ENCODE measurements around the gene NLRP9.

DNA sequence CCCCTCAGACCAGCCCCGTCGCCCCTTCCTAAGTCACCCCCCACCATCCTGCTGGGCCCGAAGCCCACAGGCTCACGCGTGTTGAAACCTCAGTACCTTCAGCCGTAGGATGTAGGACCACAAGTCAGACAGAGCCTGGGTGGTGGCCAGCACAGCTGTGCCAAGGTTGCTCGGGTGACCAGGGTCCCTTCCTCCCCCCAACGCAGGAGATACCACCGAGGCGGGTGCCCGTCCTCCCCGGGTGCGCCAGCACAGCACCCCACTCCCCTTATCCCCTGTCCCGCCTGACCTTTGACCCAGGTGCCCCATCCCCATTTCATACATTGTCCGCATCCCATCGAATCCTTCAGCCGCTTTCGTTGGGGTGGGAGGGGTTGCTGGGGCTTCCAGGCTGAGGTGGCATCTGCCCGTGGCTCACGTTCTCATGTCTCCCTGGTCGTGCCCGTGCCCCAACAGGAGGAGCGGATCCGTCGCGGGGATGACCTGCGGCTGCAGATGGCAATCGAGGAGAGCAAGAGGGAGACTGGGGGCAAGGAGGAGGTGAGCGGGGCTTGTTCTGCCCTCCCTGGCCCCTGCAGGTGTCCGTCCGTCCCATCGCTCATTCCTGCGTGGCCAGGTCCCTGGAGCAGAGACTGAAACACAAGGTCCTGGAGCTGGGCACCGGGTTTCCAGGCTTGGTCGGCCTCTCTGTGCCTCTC is 48.6 kb downstream of the NLRP9 start:
- TF ChIP-seq, protein P1, sequence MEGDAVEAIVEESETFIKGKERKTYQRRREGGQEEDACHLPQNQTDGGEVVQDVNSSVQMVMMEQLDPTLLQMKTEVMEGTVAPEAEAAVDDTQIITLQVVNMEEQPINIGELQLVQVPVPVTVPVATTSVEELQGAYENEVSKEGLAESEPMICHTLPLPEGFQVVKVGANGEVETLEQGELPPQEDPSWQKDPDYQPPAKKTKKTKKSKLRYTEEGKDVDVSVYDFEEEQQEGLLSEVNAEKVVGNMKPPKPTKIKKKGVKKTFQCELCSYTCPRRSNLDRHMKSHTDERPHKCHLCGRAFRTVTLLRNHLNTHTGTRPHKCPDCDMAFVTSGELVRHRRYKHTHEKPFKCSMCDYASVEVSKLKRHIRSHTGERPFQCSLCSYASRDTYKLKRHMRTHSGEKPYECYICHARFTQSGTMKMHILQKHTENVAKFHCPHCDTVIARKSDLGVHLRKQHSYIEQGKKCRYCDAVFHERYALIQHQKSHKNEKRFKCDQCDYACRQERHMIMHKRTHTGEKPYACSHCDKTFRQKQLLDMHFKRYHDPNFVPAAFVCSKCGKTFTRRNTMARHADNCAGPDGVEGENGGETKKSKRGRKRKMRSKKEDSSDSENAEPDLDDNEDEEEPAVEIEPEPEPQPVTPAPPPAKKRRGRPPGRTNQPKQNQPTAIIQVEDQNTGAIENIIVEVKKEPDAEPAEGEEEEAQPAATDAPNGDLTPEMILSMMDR (IDR thresholded peaks at IDR 0.05) = no peak
- no peak for TF ChIP-seq POLR2A (IDR thresholded peaks at IDR 0.05)

Data from testis (tissue), 2 donors.